ENCODE data around the gene SLC2A9. TPM values are rescaled to one million over a fixed set of nuclear protein-coding genes. Genes with fewer than 3 reads are reported as not detected.
A peak's percentile ranks its signal among the peaks of the same experiment; 100 is the strongest.

Gene SLC2A9
- total and polyA plus RNA-seq, 9 donors: 1.2 to 10.1 (median 4.8) TPM

DNA sequence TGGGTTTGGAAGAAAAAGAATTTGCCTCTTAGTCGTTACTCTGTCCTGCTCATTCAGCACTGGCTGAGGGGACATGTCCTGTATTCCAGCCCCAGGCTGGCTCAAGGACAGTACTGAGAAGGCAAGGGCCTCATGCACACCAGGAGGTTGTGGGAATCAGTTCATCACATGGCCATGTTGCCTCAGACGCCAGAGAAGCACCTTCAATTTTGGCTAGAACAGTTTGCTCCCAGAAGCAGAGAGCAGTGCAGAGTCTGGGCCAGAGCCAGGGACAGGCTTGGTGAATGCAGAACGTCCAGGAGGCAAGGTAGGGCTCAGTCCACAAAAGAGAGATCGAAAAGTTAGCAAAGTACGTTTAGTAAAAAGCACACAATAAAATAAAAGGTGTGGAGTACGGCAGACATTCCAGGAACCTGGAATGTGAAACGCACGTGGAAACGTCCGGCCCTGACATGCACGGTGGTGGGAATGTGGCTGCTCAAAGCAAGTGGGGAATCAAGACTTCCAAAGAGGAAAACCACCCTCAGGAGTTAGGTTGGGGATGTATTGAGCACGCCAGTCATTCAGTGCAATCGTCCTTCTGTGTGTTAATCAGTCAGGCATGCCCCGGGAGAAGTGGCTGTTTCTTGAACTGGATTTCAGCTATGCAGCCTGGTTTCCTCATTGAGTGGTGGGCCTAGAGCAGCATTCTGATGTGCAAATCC lies 1.2 kb upstream of the SLC2A9 start:
- TF ChIP-seq, protein P1, sequence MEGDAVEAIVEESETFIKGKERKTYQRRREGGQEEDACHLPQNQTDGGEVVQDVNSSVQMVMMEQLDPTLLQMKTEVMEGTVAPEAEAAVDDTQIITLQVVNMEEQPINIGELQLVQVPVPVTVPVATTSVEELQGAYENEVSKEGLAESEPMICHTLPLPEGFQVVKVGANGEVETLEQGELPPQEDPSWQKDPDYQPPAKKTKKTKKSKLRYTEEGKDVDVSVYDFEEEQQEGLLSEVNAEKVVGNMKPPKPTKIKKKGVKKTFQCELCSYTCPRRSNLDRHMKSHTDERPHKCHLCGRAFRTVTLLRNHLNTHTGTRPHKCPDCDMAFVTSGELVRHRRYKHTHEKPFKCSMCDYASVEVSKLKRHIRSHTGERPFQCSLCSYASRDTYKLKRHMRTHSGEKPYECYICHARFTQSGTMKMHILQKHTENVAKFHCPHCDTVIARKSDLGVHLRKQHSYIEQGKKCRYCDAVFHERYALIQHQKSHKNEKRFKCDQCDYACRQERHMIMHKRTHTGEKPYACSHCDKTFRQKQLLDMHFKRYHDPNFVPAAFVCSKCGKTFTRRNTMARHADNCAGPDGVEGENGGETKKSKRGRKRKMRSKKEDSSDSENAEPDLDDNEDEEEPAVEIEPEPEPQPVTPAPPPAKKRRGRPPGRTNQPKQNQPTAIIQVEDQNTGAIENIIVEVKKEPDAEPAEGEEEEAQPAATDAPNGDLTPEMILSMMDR (IDR thresholded peaks at IDR 0.05): no peak
- TF ChIP-seq EP300 (IDR thresholded peaks at IDR 0.05) (no peak), POLR2A (IDR thresholded peaks at IDR 0.05) (no peak)
- intact Hi-C loops (cut with DNase I): loop anchor here in 1 of 4 donors (5.0 kb wide), 1 partner anchor 95 kb away; the partner anchor contains the start of gene WDR1
- Histone ChIP-seq H3K9me3 (no peaks in the 10 kb centered on the region), H3K4me1 (ENCODE audit: insufficient read depth) (peaks cover 4% of the 10 kb centered on the region), H3K36me3 (no peaks in the 10 kb centered on the region), H3K27ac (no peak overlapping the region), H3K27me3 (no peaks in the 10 kb centered on the region), H3K4me3 (no peak overlapping the region)
- no peak for DNase-seq
- 69 to 75% (median 71%) methylated on average over 14 of the region's 14 CpGs for WGBS, 3 donors

DNA sequence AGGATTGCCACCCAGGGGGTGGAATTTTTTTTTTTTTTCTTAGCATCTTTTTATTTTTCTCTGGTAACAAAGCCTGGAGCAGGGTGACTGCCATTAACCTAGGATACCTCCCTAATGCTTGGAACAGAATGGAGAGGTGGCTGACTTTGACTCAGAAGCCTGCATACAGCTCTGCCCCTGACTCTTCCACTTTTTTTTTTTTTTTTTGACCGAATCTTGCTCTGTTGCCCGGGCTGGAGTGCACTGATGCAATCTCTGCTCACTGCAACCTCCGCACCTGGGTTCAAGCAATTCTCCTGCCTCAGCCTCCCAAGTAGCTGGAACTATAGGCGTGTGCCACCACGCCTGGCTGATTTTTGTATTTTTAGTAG lies 341 bp upstream of the SLC2A9 start:
- 85 to 95% (median 87%) methylated on average over 5 of the region's 5 CpGs for WGBS, 3 donors
- TF ChIP-seq, protein P1 (IDR thresholded peaks at IDR 0.05): no peak
- TF ChIP-seq POLR2A (IDR thresholded peaks at IDR 0.05): no peak
- no peak for TF ChIP-seq EP300 (IDR thresholded peaks at IDR 0.05)
- Histone ChIP-seq H3K27ac (no peak overlapping the region), H3K27me3 (no peaks in the 10 kb centered on the region), H3K9me3 (no peaks in the 10 kb centered on the region), H3K4me3 (no peak overlapping the region), H3K36me3 (no peaks in the 10 kb centered on the region), H3K4me1 (ENCODE audit: insufficient read depth) (peaks cover 4% of the 10 kb centered on the region)
- intact Hi-C loops (cut with DNase I): loop anchor here in 1 of 4 donors (5.0 kb wide), 1 partner anchor 96 kb away; the partner anchor contains the start of gene WDR1
- no peak for DNase-seq

- WGBS, 3 donors: 87 to 93% (median 92%) methylated on average over 6 of the region's 6 CpGs
- Histone ChIP-seq H3K4me3 (no peak overlapping the region), H3K36me3 (no peaks in the 10 kb centered on the region), H3K4me1 (ENCODE audit: insufficient read depth) (peaks cover 4% of the 10 kb centered on the region), H3K27me3 (no peaks in the 10 kb centered on the region), H3K9me3 (no peaks in the 10 kb centered on the region), H3K27ac (no peak overlapping the region)
- no peak for DNase-seq
- intact Hi-C loops (cut with DNase I): loop anchor here in 1 of 4 donors (5.0 kb wide), 1 partner anchor 97 kb away; the partner anchor contains the start of gene WDR1
- no peak for TF ChIP-seq EP300 (IDR thresholded peaks at IDR 0.05)
Measured at GRCh38 chr4:10020106-10020505, 1.2 kb downstream of the SLC2A9 start.

DNA sequence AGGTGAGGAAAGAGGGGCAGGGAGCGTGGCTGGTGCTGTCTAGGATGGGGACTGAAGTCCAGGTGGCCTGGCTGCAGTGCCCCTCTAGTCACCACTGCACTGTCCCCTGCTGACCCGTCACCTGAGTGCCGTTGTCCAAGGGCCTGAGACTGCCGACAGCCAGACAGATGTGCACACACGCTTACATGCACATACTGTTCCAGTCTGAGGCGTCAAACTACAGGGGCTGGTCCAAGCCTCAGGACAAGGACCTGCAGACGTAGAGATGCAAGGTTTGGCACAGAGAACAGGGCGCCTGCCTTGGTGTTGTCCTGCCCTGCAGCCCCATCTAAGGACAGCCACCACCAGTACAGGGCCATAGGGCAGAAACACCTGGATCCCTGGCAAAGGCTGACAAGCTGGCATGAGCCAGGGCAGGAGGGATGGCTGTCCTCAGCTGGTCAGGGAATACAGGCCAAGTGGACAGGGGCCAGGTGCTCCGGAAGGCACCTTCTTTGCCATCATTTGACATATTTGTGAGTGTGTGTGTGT lies 1.7 kb downstream of the SLC2A9 start:
- Histone ChIP-seq H3K36me3 (no peaks in the 10 kb centered on the region), H3K4me3 (peak overlapping the region; percentile 44), H3K27me3 (no peaks in the 10 kb centered on the region), H3K27ac (peak overlapping the region; percentile 53 to 90), H3K9me3 (no peaks in the 10 kb centered on the region), H3K4me1 (ENCODE audit: insufficient read depth) (peaks cover 4% of the 10 kb centered on the region)
- 46 to 52% (median 51%) methylated on average over 8 to 9 of the region's 9 CpGs for WGBS, 3 donors
- intact Hi-C loops (cut with DNase I): loop anchor here in 3 of 4 donors (5.0 to 10.0 kb wide), 4 partner anchors 98 to 325 kb away; partner anchors contain the start of gene WDR1 (in 1 of the 3)
- TF ChIP-seq POLR2A (IDR thresholded peaks at IDR 0.05) (no peak), EP300 (IDR thresholded peaks at IDR 0.05) (no peak)
- TF ChIP-seq, protein P1 (IDR thresholded peaks at IDR 0.05): no peak
- DNase-seq: peak; percentile 31 to 55 (median 45)
